ENCODE results near the gene SLC5A6. TPM values are rescaled to one million over a fixed set of nuclear protein-coding genes. Genes with fewer than 3 reads are reported as not detected.

Gene SLC5A6
- total RNA-seq, 1 donor from 2014 or later: 42.1 TPM

DNA sequence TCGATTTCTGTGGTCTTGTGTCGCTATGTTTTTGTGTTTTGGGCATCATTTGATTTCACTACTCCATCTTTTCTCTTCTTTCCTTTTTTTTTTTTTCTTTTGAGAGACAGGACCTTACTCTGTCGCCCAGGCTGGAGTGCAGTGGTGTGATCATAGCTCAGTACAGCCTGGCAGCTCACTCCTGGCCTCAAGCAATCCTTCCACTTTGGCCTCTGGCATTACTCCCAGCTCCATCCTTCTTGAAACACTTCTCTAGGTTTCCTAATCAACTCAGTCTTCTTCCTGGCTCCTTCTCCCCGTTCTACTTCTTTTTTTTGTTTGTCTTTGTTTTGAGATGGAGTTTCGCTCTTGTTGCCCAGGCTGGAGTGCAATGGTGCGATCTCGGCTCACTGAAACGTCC, 36.7 kb downstream of the SLC5A6 start:
- no peak for DNase-seq (ENCODE audit: low spot score)

DNA sequence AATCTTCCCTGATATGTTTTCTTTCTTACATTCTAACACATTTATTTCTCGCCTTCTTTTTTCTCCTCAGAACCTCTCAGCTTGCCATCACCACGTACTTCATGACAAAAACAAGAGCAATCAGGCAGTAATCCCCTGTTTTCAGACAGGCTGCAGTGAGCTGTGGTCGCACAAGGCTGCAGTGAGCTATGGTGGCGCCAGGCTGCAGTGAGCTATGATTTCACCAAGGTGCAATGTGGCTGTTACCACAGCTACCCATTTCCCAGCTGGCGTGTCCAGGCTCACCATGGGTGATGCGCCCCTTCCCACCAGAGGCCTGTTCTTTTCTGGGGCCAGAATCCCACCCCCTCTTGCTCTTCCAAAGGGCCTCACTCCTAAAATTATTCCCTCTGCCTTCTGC, 37.4 kb downstream of the SLC5A6 start:
- no peak for DNase-seq (ENCODE audit: low spot score)

DNA sequence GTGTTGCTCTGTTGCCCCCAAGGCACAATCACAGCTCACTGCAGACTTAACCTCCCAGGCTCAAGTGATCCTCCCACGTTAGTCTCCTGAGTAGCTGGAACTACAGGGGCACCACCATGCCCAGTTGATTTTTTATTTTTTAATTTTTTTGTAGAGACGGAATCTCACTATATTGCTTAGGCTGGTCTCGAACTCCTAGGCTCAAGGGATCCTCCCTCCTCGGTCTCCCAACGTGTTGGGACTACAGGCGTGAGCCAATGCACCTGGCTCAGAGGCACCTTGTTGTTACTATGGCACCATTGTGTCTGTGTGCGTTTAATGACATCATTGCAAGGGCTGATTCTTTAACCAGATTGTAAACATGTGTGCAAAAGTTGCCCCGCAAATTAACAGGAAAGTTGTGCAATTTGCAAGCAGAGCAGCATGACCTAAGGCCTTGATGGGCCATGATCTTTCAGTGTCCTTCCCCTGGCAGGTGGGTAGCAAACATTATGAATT, 40.7 kb downstream of the SLC5A6 start:
- no peak for DNase-seq (ENCODE audit: low spot score)

DNA sequence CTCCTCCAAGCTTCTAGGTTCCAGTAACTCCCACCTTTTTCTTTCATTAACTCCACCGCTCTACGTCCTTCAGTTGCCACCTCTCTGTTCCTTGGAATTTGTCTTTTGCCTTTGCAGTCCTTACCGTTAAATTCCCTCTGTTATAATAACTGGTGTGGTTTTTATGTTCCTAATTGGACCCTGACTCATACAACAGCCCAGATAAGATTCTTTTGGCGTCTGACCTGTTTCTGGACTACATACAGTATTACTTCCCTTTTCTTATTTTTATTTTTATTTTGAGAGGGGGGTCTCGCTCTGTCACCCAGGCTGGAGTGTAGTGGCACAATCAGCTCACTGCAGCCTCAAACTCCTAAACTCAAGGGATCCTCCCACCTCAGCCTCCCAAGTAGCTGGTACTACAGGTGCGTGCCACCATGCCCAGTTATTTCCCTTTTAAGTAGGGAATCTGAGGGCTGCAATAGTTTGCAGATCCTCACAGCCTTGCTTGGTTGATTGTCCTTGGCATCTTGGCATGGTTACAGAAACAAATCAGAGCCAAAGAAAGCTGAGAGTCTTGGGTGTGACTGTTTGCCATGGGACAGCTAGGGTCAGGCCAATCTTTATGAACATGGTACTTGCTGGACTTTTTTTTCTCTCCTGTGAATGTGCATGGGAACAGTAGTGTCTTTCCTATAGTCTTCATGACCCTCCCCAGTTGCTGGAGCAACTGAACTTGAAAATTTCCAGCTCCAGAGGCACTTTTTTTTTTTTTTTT, 41.3 kb downstream of the SLC5A6 start:
- no peak for DNase-seq (ENCODE audit: low spot score)

DNA sequence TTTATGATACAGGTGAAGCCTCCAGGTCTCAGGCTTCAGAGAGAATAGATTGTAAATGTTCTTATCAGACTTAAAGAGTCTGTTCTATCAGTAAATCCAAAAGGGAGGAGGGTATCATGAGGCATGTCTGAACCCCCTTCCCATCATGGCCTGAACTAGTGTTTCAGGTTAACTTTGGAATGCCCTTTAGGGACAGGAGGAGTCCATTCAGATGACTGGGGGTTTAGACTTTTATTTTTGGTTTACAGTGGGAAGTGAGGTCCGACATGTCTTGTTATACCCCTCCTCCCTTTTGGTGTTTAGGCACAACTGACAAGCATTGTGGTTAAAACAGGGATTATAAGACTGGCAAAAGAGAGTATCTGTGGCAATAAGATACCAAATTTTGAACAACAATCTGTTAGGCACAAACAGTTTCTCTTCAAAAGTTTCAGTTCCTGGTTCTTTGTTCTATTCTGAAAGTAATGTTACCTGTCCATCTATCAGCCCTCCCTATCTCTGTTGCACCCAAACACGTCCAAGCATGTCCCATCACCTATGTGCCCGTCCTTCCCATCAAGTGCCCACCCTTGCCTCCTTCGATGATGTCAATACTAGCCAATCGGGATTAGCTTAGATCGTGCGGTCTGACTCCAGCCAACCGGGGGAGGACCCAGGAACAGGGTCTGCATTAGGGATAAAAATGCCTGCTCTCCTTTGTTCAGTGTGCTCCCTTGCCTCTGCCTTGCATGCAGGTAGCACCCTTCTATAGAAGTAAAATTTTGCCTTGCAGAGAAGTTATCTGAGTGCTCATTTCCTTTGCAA, 46.9 kb downstream of the SLC5A6 start:
- DNase-seq (ENCODE audit: low spot score): no peak

DNA sequence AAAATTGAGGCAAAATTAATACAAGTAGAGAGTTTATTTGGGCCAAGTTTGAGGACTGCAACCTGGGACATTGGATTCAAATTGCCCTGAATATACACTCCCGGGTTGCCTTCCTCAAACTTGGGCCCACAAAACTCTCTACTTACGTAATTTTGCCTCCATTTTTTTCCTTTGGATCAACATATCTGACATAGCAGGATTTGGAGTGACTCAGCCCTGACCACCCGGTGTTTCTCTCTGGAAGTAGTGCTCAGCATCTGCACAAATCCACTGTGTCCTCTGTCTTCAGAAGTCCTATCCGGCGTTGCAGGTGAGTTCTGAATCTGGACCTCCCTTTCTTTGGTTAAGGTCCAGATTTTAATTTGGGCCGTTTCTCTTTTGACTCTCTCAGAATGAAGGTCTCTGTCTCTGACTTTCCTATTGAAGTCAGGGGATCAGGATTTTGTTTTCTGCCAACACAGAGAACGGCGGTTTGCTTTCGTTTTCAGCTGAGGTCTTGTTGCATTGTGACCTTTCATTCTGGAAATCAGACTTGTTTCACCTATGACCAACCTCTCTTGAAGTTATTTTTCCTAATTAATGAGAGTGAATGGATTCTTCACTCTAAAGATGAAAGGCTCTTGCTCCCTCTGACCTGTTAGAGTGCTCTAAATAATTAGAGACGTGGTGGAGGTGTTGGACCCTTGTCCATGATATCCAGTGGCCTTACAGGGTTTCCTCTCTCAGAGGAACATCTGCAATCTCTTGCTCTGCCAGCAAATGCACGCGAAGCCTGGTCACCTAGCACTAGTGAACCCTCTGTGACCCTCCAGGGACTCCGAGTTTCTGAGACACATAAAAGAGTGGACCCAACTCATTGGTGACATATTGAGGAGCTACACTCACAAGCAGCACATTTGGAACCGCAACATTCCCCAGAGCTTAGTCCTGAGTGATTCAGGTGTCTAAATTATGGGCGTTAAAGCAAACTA, 49.6 kb downstream of the SLC5A6 start:
- DNase-seq (ENCODE audit: low spot score): no peak

DNA sequence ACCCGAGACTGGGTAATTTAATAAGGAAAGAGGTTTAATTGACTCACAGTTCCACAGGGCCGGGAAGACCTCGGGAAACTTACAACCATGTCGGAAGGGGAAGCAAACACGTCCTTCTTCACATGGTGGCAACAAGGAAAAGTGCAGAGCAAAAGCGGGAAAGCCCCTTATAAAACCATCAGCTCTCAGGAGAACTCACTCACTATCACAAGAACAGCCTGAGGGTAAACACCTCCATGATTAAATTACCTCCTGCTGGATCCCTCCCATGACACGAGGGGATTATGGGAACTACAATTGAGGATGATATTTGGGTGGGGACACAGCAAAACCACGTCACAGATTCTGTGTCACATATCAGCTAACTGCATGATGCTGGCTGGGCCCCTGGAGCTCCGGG, 51.9 kb downstream of the SLC5A6 start:
- DNase-seq (ENCODE audit: low spot score): no peak

DNA sequence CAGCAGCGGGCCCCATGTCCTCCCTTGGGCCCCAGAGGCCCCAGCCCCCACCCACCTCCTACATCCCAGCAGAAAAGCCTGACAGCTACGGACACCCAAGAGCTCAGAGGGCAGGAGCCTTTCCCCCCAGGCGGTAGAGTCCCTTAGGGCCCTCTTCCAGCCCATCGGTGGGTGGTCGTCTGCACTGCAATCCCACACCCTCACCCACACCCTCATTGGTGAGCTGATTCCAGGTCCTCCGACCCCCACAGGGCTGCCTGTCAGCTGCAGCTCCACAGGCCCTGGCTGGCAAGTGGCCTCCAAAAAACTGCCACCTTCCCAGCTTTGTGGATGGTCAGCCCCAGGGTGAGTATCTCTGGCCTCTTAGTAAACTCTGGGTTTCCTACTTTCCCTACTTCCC, 52.8 kb downstream of the SLC5A6 start:
- no peak for DNase-seq (ENCODE audit: low spot score)

DNA sequence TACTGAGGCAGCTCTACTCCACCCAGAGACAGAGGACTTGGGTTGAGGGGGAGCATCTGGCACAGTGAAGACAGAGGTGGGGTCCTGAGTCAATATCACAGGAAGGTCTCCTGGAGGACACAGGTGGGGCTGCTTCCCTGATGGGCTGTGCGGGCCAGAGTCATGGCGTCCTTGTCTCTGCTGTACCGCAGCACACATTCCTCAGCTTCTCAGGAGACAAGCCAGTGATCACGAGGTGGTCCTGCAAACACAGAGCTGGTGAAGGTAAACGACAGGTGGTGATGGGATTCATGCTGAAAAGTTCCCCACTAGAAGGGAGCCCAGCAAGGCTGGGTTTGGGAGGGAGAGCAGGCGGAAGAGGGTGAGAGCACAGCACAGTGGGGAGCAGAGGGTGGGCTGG, 53.6 kb downstream of the SLC5A6 start:
- no peak for DNase-seq (ENCODE audit: low spot score)

DNA sequence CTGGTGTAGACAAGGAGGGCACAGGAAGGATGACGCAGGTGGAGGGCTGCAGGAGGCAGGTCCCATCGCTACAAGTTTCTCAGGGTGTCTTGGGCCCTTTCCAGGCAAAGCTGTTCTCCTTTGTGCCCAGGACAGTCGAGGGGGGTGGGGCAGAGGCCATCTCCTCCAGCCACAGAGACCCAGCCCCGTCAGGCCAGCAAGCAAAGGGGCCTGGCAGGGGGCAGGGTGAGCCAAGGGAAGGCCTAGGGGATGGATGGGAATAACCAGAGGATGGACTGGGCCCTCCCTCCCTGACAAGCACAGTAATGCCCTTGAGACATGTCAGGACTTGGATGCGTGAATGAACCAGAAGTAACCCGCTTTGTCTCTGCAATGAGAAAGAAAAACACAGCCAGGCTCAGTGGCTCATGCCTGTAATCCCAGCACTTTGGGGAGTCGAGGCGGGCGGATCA, 57.0 kb downstream of the SLC5A6 start:
- no peak for DNase-seq (ENCODE audit: low spot score)

DNA sequence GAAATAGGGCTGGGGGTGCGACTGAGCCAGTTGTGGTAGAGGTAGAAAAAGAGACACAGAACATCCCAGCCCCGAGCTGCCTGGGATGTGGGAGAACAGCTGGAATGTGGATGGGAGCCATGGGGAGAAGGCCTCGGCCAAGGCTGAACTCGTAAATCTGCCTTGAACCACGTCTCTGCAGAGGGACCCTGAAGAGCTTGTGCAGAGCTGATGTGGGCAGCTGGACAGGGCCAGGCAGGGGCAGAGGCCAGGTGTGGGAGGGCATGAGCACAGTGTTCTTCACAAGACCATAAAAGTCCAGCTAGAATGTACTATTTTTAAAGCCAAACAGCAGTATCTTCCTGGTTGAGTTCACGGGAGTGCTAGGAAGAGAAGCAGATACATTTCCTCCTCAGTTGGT, 57.6 kb downstream of the SLC5A6 start:
- DNase-seq (ENCODE audit: low spot score): no peak

DNA sequence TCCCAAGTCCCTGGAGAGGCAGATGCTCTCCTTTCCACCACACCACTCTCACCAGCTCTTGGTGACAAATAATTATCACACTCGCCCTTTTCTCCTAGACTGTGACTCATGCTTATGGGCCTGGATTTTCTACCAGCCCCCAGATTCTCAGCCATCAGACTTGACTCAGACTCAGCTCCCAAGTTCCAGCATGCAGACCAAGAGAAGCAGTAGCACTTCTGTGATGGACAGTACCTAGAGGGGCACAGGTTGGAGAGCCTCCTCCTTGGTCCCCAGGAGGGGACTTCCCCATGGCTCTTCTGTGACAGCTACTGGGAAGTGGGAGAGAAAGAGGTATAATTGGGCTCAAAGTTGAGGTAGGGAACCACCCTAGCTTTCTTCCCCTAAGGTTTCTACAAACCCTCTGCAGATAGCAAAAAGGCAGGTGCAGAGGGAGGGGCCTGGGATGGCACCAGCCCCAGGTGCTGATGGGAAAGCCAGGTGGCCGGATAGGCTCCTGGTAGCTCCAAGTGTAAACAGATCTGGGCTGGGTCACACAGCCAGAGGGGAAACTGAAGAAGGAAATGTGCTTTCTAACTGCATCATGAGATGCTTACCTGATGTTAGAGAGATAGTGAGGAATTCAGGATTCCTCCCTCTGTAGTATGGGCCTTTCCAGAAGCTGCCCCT, 59.1 kb downstream of the SLC5A6 start:
- no peak for DNase-seq (ENCODE audit: low spot score)

DNA sequence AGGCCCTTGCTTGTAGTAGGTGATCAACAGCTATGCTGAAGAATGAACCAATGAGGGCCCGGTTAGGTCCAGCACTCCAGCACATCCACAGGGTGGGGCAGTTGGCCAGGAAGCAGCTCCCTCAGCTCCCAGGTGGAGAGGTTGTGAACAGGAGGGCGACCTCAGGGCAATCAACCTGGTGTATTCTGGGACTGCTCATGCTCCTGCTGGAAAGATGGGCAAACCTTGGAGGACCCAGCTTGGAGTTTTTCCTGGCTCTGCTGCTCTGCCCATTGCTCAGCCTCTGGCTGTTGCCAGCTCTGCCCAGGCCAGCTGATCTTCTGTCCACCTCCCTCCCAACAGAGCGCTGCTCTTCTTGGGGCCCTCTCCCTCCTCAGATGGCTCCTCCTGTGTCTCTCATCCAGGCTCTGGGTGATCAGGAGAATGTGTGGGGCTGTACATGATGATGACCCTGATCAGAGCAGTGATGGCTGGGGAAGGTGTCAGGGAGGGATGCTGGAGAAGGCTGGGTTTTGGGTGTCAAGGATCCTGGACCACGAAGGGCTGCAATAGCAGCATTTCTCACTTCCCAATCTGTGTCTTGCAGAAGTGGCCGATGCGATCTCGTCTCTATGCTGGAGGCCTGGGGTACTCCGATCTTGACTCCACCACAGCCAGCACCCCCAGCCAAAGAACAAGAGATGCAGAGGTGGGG, 59.8 kb downstream of the SLC5A6 start:
- no peak for DNase-seq (ENCODE audit: low spot score)

DNA sequence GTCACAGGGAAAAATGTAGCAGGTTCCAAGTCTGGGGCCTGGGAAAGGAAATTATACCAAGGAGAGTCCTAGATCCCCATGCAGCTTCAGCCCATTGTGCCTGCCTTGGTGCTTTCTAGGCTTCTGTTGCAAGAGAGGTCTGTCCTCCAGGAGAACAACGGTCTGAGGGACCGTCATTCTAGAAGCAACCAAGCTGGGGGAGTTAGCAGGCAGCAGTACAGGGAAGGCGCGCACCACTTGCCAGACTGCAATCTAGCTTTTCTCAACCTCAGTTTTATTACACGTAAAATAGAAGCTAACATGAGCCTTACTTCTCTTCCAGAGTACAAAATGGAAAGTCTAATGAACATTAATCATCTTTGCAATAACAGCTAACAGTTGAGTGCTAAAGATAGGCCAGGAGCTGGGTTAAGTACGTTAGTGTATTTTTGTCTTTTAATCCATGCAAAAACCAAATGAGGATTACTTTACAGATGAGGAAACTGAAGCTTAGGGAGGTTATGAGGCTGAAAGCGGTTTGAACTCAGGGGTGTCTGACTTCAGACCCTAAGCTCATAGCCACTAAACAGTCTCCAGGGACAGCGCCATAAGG, 61.3 kb downstream of the SLC5A6 start:
- no peak for DNase-seq (ENCODE audit: low spot score)

Other genes starting within 250 kb of the SLC5A6 start
- gene MAPRE3, start 241.6 kb downstream of the SLC5A6 start, total RNA-seq: 29.4 TPM
- 89.6 TPM for gene TMEM214, start 179.3 kb downstream of the SLC5A6 start, total RNA-seq
- gene AGBL5, start 160.6 kb downstream of the SLC5A6 start, total RNA-seq: 22.0 TPM
- gene OST4, start 140.6 kb downstream of the SLC5A6 start, total RNA-seq: 398 TPM
- gene EMILIN1, start 133.7 kb downstream of the SLC5A6 start, total RNA-seq: 65.8 TPM
- gene KHK, start 125.5 kb downstream of the SLC5A6 start, total RNA-seq: 2.6 TPM
- gene CGREF1, start 93.1 kb downstream of the SLC5A6 start, total RNA-seq: 1.9 TPM
- gene ABHD1, start 88.5 kb downstream of the SLC5A6 start, total RNA-seq: 0.78 TPM
- 45.6 TPM for gene PREB, start 77.6 kb downstream of the SLC5A6 start, total RNA-seq
- not detected for gene PRR30, start 72.9 kb downstream of the SLC5A6 start, total RNA-seq
- 0.42 TPM for gene TCF23, start 63.3 kb downstream of the SLC5A6 start, total RNA-seq
- gene ATRAID, start 227 bp downstream of the SLC5A6 start, total RNA-seq: 131 TPM
- gene CAD, start 5.1 kb upstream of the SLC5A6 start, total RNA-seq: 63.6 TPM
- gene SLC30A3, start 50.8 kb upstream of the SLC5A6 start, total RNA-seq: not detected
- not detected for gene DNAJC5G, start 63.2 kb upstream of the SLC5A6 start, total RNA-seq
- 0.18 TPM for gene TRIM54, start 70.2 kb upstream of the SLC5A6 start, total RNA-seq
- 0.68 TPM for gene UCN, start 96.2 kb upstream of the SLC5A6 start, total RNA-seq
- gene MPV17, start 110.8 kb upstream of the SLC5A6 start, total RNA-seq: 77.1 TPM
- gene GTF3C2, start 144.5 kb upstream of the SLC5A6 start, total RNA-seq: 109 TPM
- gene EIF2B4, start 158.1 kb upstream of the SLC5A6 start, total RNA-seq: 37.8 TPM
- gene SNX17, start 158.3 kb upstream of the SLC5A6 start, total RNA-seq: 102 TPM
- gene ZNF513, start 168.5 kb upstream of the SLC5A6 start, total RNA-seq: 39.3 TPM
- gene PPM1G, start 197.3 kb upstream of the SLC5A6 start, total RNA-seq: 61.7 TPM
- 71.7 TPM for gene NRBP1, start 216.4 kb upstream of the SLC5A6 start, total RNA-seq
- gene KRTCAP3, start 230.1 kb upstream of the SLC5A6 start, total RNA-seq: 52.9 TPM

Measured in ureter (tissue), 1 donor.